Measurements from ENCODE around the gene ATRNL1.

DNA sequence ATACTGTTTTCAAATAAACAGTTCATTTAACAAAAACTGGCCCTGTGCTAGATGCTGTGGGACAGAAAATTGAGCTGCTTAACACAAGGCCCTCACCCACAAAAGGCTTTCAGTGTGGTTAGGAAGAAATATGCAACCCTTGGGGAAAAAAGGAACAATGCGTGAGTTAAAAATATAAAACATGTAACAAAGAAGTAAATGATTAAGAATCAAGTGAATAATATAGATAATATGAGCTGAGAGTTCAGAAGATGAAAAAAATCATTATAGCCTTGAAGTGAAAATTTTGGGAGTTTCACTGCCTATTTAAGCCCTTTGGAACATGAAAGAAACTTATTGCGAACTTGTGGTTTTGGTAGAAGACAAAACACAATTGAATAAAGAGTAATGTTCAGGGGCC lies 684.5 kb downstream of the ATRNL1 start:
- TF ChIP-seq, protein P1, sequence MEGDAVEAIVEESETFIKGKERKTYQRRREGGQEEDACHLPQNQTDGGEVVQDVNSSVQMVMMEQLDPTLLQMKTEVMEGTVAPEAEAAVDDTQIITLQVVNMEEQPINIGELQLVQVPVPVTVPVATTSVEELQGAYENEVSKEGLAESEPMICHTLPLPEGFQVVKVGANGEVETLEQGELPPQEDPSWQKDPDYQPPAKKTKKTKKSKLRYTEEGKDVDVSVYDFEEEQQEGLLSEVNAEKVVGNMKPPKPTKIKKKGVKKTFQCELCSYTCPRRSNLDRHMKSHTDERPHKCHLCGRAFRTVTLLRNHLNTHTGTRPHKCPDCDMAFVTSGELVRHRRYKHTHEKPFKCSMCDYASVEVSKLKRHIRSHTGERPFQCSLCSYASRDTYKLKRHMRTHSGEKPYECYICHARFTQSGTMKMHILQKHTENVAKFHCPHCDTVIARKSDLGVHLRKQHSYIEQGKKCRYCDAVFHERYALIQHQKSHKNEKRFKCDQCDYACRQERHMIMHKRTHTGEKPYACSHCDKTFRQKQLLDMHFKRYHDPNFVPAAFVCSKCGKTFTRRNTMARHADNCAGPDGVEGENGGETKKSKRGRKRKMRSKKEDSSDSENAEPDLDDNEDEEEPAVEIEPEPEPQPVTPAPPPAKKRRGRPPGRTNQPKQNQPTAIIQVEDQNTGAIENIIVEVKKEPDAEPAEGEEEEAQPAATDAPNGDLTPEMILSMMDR (IDR thresholded peaks at IDR 0.05): no peak
- no peak for TF ChIP-seq EZH2 (IDR thresholded peaks at IDR 0.05)
- no peak for TF ChIP-seq EZH2phosphoT487 (IDR thresholded peaks at IDR 0.05)
